BE2C (cell line): Measurements from ENCODE around the gene ARMC9.

Source experiments
- DNase-seq: peaks from one replicate; pipeline ENCODE4 v3.0.0-alpha.2; 2020
- H3K27me3 ChIP-seq: fragments of 250-450 bp; sonication (Bioruptor Pico); 2 replicates; pipeline ENCODE4 v1.5.1; 2020; ENCODE audit warnings: mild to moderate bottlenecking
- H3K36me3 ChIP-seq: fragments of 250-450 bp; sonication (Bioruptor Pico); 2 replicates; pipeline ENCODE4 v1.5.1; 2020; ENCODE audit warnings: mild to moderate bottlenecking
- H3K4me1 ChIP-seq: fragments of 250-450 bp; sonication (Bioruptor Pico); 2 replicates; pipeline ENCODE4 v1.5.1; 2020
- H3K4me3 ChIP-seq: 2 replicates; pipeline ENCODE4 v1.5.1; 2011; ENCODE audit warnings: low read depth, low read length
- H3K9me3 ChIP-seq: fragments of 250-450 bp; sonication (Bioruptor Pico); 2 replicates; pipeline ENCODE4 v1.5.1; 2020
- CTCF ChIP-seq: IDR thresholded peaks from 2 replicates; pipeline ENCODE4 v1.5.1; 2012; ENCODE audit warnings: mild to moderate bottlenecking, low read depth, low read length

Gene ARMC9

GRCh38 chr2:231410293-231411004 lies 212.0 kb downstream of the ARMC9 start:
- H3K9me3 ChIP-seq, result no peaks in the 10 kb centered on the region
- H3K4me1 ChIP-seq, result peaks cover 11% of the 10 kb centered on the region
- H3K36me3 ChIP-seq, result no peaks in the 10 kb centered on the region
- no peak for DNase-seq
- H3K27me3 ChIP-seq, result no peaks in the 10 kb centered on the region
- TF ChIP-seq CTCF, result peak; percentile 65
- H3K4me3 ChIP-seq, result no peak overlapping the region

DNA sequence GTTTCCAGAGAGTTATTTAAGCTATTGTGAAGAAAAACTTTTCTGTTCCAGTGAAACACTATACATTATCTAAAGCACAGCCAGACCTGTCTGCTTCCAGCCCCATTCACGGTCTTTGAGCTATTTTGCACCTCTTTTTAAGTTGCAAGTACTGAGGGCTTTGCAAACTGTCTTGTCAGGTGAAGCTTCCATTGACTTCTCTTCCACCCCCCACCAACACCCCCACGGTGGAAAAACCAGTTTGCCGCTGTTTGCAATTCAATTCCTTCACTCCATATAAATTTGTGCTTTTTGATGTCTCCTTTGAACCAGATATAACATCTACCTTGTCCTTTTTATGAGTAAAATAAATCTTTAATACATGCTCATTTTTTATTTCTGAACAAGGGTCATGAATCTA lies 212.8 kb downstream of the ARMC9 start:
- TF ChIP-seq CTCF, result no peak
- no peak for DNase-seq
- Histone ChIP-seq H3K9me3 (no peaks in the 10 kb centered on the region), H3K4me1 (peaks cover 7% of the 10 kb centered on the region; the same call in 1 of the 2 replicates), H3K4me3 (no peak overlapping the region; the same call in 1 of the 2 replicates), H3K27me3 (no peaks in the 10 kb centered on the region), H3K36me3 (no peaks in the 10 kb centered on the region)

- peak; percentile 96 for TF ChIP-seq CTCF
- Histone ChIP-seq H3K27me3 (no peaks in the 10 kb centered on the region), H3K4me1 (peaks cover 6% of the 10 kb centered on the region; the same call in 1 of the 2 replicates), H3K36me3 (no peaks in the 10 kb centered on the region), H3K9me3 (no peaks in the 10 kb centered on the region), H3K4me3 (peak overlapping the region; percentile 61)
- DNase-seq, result peak; percentile 96
Measured at GRCh38 chr2:231411831-231412617, 213.6 kb downstream of the ARMC9 start.

GRCh38 chr2:231412618-231412963 lies 214.2 kb downstream of the ARMC9 start:
- Histone ChIP-seq H3K4me1 (peaks cover 6% of the 10 kb centered on the region; the same call in 1 of the 2 replicates), H3K4me3 (no peak overlapping the region), H3K27me3 (no peaks in the 10 kb centered on the region), H3K9me3 (no peaks in the 10 kb centered on the region), H3K36me3 (no peaks in the 10 kb centered on the region)
- TF ChIP-seq CTCF, result no peak
- DNase-seq, result no peak

- no peaks in the 10 kb centered on the region for H3K9me3 ChIP-seq
- H3K4me3 ChIP-seq, result no peak overlapping the region
- H3K27me3 ChIP-seq, result no peaks in the 10 kb centered on the region
- DNase-seq, result no peak
- H3K4me1 ChIP-seq, result peaks cover 6% of the 10 kb centered on the region; the same call in 1 of the 2 replicates
- TF ChIP-seq CTCF, result no peak
- no peaks in the 10 kb centered on the region for H3K36me3 ChIP-seq
Measured at GRCh38 chr2:231413456-231413855, 215.0 kb downstream of the ARMC9 start.

GRCh38 chr2:231413921-231414476 lies 215.6 kb downstream of the ARMC9 start:
- Histone ChIP-seq H3K4me1 (peaks cover 6% of the 10 kb centered on the region; the same call in 1 of the 2 replicates), H3K36me3 (no peaks in the 10 kb centered on the region), H3K9me3 (no peaks in the 10 kb centered on the region), H3K27me3 (no peaks in the 10 kb centered on the region), H3K4me3 (no peak overlapping the region)
- DNase-seq, result no peak
- no peak for TF ChIP-seq CTCF
